H7 (cell line): Measurements from ENCODE around the gene KRT1. TPM values are rescaled to one million over a fixed set of nuclear protein-coding genes. Genes with fewer than 3 reads are reported as not detected.

Experiments used
- DNase-seq: peaks from one replicate; pipeline ENCODE4 v3.0.0; 2012
- H3K27me3 ChIP-seq: 2 replicates; pipeline ENCODE4 v1.6.0; 2011; ENCODE audit warnings: mild to moderate bottlenecking, low read length; ENCODE audit not compliant: control insufficient read depth, insufficient read depth
- H3K36me3 ChIP-seq: replicated peaks from 2 replicates; pipeline ENCODE4 v1.5.1; 2011; ENCODE audit warnings: low read length; ENCODE audit not compliant: control insufficient read depth, insufficient read depth
- H3K4me3 ChIP-seq: 2 replicates; pipeline ENCODE4 v1.5.1; 2011; ENCODE audit warnings: low read depth, mild to moderate bottlenecking, control low read depth, low read length, moderate library complexity; ENCODE audit not compliant: insufficient read depth
- total RNA-seq: library from RNA; depleted of rRNA; stranded (reverse); fragments of >200 nt; shearing (Covaris generic); gene quantifications from 2 replicates; pipeline ENCODE4 v1.2.3, GENCODE V29; 2014

Gene KRT1
- total RNA-seq, 1 experiment from 2014 or later: not detected

- H3K27me3 ChIP-seq: no peaks in the 10 kb centered on the region
- no peaks in the 10 kb centered on the region for H3K36me3 ChIP-seq
- H3K4me3 ChIP-seq: no peak overlapping the region
- no peak for DNase-seq
These were observed 12.3 kb downstream of the KRT1 start for GRCh38 chr12:52667931-52668330.

- peak; percentile 75 for DNase-seq
- Histone ChIP-seq H3K36me3 (no peaks in the 10 kb centered on the region), H3K4me3 (no peak overlapping the region), H3K27me3 (no peaks in the 10 kb centered on the region)
These were observed 12.7 kb downstream of the KRT1 start for GRCh38 chr12:52667509-52667908.

- Histone ChIP-seq H3K4me3 (no peak overlapping the region), H3K27me3 (no peaks in the 10 kb centered on the region), H3K36me3 (no peaks in the 10 kb centered on the region)
- DNase-seq: no peak
These were observed 13.7 kb downstream of the KRT1 start for GRCh38 chr12:52666471-52666870.

- Histone ChIP-seq H3K4me3 (no peak overlapping the region), H3K36me3 (no peaks in the 10 kb centered on the region), H3K27me3 (no peaks in the 10 kb centered on the region)
- no peak for DNase-seq
These were observed 16.8 kb downstream of the KRT1 start for GRCh38 chr12:52663420-52663819.

GRCh38 chr12:52662918-52663229 is 17.3 kb downstream of the KRT1 start:
- Histone ChIP-seq H3K36me3 (no peaks in the 10 kb centered on the region), H3K4me3 (no peak overlapping the region), H3K27me3 (no peaks in the 10 kb centered on the region)
- DNase-seq: no peak

- H3K4me3 ChIP-seq: no peak overlapping the region
- no peak for DNase-seq
- no peaks in the 10 kb centered on the region for H3K27me3 ChIP-seq
- H3K36me3 ChIP-seq: no peaks in the 10 kb centered on the region
These were observed 17.9 kb downstream of the KRT1 start for GRCh38 chr12:52662093-52662917.

- no peak for DNase-seq
- no peaks in the 10 kb centered on the region for H3K36me3 ChIP-seq
- H3K27me3 ChIP-seq: no peaks in the 10 kb centered on the region
- H3K4me3 ChIP-seq: no peak overlapping the region
These were observed 18.5 kb downstream of the KRT1 start for GRCh38 chr12:52661668-52662067.

GRCh38 chr12:52660934-52661499 is 19.2 kb downstream of the KRT1 start:
- H3K27me3 ChIP-seq: no peaks in the 10 kb centered on the region
- DNase-seq: no peak

GRCh38 chr12:52659951-52660350 is 20.3 kb downstream of the KRT1 start:
- Histone ChIP-seq H3K4me3 (no peak overlapping the region), H3K36me3 (no peaks in the 10 kb centered on the region), H3K27me3 (no peaks in the 10 kb centered on the region)
- DNase-seq: no peak

More at GRCh38 chr12:52660934-52661499, 19.2 kb downstream of the KRT1 start:
- Histone ChIP-seq H3K36me3 (no peaks in the 10 kb centered on the region), H3K4me3 (no peak overlapping the region)

GRCh38 chr12:52659395-52659794 is 20.8 kb downstream of the KRT1 start:
- DNase-seq: peak; percentile 43
- Histone ChIP-seq H3K36me3 (no peaks in the 10 kb centered on the region), H3K4me3 (no peak overlapping the region), H3K27me3 (no peaks in the 10 kb centered on the region)

- Histone ChIP-seq H3K4me3 (no peak overlapping the region), H3K36me3 (no peaks in the 10 kb centered on the region), H3K27me3 (no peaks in the 10 kb centered on the region)
- DNase-seq: no peak
These were observed 22.0 kb downstream of the KRT1 start for GRCh38 chr12:52658196-52658595.

- no peaks in the 10 kb centered on the region for H3K27me3 ChIP-seq
- H3K4me3 ChIP-seq: no peak overlapping the region
- H3K36me3 ChIP-seq: no peaks in the 10 kb centered on the region
- DNase-seq: no peak
These were observed 22.8 kb downstream of the KRT1 start for GRCh38 chr12:52657250-52657902.

- peak; percentile 43 for DNase-seq
- Histone ChIP-seq H3K36me3 (no peaks in the 10 kb centered on the region), H3K4me3 (no peak overlapping the region), H3K27me3 (no peaks in the 10 kb centered on the region)
These were observed 23.6 kb downstream of the KRT1 start for GRCh38 chr12:52656616-52657015.

GRCh38 chr12:52655720-52656124 is 24.5 kb downstream of the KRT1 start:
- no peak overlapping the region for H3K4me3 ChIP-seq
- no peaks in the 10 kb centered on the region for H3K36me3 ChIP-seq
- no peak for DNase-seq
- no peaks in the 10 kb centered on the region for H3K27me3 ChIP-seq

GRCh38 chr12:52655251-52655650 is 25.0 kb downstream of the KRT1 start:
- Histone ChIP-seq H3K36me3 (no peaks in the 10 kb centered on the region), H3K4me3 (no peak overlapping the region), H3K27me3 (no peaks in the 10 kb centered on the region)
- no peak for DNase-seq
